Central memory CD4-positive, alpha-beta T cell (primary cell): ENCODE results near the gene ELF1.
"Not testable (repeated sequence)": the region's sequence is repeated elsewhere in the genome, so short reads cannot be mapped to it uniquely, and the experiment has no call there.

Experiments
- DNase-seq: peaks from one replicate; pipeline ENCODE4 v3.0.0; 2022

The ELF1 gene

DNA sequence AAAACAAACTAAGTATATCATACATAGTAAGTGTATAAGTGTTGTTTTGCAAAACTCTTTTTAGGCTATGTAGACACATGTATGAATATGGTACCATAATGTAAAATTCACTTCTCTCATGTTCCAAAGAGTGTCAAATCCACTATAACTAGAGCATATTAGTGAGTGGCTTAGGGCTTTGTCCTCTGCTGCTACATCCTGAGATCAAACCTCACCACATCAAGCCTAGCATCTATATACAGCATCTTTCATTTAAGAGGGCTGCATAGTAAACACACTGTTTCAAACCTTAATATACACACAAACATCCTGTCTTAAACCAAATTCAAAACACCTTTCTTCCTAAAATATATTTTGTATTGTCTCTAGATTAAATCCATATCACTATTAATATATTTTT is 38.7 kb downstream of the ELF1 start:
- DNase-seq = peak; percentile 55

DNA sequence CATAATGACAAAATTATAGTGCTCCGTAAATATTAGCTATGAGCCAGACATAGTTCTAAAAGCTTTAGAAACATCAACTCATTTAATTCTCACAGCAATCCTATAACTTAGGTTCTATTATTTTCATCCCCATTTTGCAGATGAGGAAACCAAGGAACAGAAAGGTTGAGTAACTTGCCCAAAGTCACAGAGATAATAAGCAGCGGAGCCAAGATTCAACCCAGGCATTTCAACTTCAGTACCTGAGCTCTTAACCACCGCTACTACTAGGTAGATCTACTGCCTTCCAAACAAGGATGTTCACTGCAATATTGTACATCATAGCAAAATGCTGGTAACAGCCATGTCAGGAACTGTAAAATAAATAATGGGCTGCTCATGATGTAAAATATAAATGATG is 39.9 kb downstream of the ELF1 start:
- no peak for DNase-seq

DNA sequence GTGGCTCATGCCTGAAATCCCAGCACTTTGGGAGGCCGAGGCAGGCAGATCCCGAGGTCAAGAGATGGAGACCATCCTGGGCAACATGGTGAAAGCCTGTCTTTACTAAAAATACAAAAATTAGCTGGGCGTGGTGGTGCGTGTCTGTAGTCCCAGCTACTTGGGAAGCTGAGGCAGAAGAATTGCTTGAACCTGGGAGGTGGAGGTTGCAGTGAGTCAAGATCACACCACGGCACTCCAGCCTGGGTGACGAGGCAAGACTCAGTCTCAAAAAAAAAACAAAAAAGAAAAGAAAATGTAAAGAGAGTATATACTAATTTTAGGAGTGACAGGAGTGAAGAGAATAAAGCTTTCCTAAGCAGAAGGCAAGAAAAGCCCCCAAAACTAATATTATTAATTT is 41.0 kb downstream of the ELF1 start:
- DNase-seq = not testable (repeated sequence)

DNA sequence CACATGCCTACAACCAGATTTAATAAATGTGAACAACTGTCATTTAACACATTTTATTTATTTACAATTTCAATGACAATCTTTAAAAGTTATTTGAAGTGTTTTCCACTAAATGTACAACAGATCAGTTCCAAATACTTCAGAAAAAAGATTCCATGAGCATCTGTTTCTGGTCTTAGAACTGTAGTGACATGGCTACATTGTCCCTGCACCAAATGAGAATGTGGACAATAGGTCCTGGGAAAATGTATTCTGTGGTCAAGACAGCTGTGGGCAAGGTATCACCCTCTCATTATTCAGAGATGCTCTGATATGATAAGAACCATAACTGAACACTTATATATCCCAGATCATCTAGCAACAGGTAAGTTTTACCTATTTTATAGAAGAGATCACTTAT is 43.7 kb downstream of the ELF1 start:
- no peak for DNase-seq

DNA sequence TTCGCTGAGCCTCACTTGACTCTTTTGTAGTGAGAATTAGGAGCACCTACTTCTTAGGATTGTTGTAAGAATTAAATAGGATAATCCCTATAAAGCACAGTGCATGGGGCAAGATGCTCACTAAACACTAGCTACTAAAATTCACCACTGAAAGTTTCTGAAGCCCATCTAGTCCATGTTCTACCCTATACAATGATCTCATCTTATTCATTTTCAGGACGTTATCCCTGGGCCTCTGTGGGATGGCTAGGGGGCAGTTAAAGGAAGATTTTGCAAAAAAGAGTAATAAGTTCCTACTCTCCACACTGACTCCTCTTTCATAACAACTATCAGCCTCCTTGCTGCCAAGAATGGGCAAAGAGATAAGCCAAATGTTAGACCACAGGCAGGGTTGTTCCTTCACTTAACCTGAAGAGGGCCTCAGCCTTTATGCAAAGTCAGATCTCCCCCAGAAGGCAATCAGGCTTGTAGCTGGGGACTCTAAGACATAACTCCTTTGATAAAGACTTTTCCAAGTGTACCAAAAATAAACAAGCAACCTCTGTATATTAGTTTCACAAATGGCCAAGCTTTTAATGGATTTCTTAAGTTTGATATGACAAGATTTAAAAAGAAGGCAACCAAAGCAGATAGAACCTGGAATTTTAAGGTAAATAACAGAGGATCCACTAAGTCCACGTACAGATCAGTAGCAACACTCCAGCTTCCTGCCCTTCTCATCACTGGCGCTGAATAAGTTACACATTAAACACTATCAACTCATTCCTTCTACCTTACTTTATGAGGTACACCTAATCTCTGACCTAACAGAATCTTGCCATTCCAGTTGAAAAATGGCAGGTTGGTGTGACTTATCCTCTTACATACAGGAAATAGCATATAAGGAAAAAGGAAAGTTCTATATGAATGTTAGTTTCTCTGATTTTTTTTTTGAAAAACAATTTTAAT is 44.4 kb downstream of the ELF1 start:
- DNase-seq = peak; percentile 54

DNA sequence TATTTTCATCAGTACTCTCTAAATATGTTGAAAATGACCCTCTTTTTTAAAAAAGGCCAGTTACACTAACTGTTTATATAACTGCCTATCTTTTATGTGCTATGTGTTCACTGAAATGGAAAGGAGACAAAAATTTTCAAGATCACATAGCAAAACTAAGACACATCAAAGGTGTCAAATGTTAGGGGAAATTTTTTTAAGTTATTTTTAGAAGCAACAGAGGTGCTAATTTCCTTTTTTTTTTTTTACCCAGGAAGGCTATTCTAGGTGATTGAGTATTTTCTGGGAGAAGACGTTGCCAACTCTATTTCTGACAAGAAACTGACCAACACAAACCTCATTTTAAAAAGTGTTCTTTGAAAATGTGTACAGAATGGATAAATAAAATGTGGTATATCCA is 45.7 kb downstream of the ELF1 start:
- DNase-seq = no peak

DNA sequence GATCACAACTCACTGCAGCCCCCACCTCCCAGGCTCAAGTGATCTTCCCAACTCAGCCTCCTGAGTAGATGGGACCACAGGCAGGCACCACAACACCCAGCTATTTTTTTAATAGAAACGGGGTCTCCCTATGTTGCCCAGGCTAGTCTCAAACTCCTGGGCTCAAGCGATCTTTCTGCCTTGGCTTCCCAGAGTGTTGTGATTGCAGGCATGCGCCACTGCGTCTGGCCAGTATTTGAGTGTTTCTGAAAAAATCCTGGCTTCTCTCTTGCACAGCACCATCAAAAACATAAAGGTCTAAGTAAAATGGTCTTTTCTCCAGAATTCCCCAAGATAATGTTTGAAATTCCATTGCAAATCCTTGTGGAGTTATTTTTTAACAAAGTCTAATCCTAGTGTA is 47.8 kb downstream of the ELF1 start:
- DNase-seq = no peak

DNA sequence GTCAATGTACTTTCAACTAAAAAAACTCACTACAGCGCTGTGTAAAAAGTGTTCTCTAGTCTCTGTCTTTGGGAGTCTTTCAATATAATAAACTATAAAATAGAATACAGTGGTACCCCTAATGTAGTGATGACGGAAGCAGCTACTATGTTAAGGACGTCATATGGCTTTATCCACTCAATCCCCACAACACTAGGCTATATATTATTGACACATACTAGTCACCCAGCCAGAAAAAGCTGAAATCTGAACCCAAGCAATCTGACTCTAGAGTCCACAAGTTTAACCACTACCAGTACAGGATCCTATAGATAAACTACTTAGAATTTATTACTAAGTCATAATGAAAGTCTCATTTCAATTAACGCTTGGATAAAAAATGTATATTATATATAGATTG is 48.3 kb downstream of the ELF1 start:
- no peak for DNase-seq

DNA sequence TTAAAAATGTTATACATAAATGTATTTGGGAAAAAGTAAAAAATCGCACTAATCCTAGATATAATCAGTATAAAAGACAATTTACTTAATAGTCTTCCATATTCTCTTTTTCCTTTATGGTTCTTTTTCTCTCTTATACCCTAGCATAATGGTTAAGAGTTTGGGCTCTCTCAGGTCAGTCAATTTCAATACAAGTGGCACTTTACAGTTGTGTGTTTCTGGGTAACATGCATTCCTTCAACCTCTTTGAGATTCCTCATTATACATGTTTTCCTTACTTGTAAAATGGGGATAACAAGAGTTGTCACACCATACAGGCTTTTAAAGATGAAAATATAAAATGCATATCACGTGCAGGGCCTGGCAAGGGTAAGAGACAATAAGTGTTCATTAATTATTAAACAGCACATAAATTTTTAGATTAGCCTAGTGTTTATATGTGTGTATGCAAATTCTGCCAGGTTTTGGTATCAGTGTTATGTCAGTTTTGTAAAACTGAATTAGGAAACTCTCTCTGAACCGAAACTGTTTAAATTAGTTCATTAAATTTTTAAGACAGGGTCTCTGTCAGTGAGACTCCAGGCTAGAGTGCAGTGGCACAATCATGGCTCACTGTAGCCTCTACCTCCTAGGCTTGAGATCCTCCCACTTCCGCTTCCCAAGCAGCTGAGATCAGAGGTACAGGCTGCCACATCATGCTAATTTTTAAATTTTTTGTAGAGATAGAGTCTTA is 49.8 kb downstream of the ELF1 start:
- DNase-seq = no peak

DNA sequence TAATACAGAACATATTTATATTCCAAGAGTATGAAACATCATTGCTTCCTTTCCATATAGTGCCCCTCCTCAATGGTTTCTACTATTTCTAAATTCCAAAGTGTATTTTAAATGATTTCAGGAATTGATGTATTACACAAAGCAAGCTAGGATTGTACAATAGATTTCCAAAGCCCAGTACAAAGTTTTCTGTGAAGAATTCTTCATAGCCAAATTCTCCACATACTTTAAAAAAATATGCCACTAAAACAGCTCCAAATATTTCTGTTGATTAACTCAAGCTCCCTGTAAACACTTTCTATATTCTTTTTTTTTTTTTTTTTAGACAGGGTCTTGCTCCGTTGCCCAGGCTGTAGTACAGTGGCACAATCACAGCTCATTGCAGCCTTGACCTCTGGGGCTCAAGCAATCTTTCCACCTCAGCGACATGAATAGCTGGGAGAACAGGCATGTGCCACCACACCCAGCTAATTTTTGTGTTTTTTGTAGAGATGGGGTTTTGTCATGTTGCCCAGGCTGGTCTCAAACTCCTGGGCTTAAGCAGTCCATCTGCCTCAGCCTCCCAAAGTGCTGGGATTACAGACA is 50.6 kb downstream of the ELF1 start:
- no peak for DNase-seq

DNA sequence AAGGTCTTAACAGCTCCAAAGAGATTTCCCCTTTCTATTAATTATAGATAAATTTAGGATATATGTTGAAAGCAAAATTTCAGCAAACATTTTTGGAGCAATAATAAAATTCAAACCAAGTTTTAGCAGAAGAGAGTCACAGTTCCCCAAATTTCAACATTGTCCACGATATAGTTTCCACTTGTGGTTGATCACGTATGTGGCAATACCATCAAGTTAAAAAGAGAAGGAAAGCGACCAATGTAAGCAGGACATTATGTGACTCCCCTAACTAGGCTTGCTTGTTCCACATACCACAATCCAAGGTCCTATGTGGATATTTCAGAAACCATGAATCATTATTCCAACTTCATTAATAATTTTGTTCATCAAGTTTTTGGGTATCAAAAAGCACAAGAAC is 52.8 kb downstream of the ELF1 start:
- no peak for DNase-seq

DNA sequence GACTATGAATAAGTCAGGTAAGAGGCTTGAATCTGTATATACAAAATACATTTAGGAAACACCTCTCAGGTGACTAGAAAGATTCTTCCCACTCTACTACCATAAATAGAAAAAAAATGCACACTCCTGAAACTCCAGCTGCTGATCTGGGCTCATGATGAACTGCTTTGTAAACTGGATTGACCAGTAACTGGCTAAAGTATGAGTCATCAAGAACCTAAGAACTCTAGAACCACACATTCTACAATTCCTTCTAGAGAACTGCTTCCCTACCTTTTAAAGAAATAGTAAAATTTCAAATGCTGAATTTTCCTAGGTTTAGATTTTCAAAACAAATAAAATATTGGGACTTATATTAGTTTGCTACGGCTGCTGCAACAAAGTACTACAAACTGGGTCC is 55.2 kb downstream of the ELF1 start:
- no peak for DNase-seq

DNA sequence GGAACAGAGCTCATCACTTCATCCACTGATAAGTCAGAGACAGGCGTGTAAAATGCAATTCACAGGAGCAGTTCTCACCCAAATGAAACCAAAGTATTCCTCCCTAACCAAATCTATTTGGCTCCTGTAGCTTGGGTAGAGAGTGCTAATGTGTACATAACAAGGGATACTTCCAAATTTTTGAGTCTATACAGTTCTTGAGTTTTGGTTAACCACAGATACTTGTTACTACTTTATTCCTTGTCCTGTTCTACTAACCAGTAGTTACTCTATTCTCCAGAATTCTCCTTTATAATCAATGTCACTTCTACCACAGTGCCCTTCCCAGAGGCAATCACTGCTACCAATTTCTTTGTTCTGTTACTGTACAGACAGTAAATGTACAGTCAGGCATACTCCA is 57.3 kb downstream of the ELF1 start:
- no peak for DNase-seq

DNA sequence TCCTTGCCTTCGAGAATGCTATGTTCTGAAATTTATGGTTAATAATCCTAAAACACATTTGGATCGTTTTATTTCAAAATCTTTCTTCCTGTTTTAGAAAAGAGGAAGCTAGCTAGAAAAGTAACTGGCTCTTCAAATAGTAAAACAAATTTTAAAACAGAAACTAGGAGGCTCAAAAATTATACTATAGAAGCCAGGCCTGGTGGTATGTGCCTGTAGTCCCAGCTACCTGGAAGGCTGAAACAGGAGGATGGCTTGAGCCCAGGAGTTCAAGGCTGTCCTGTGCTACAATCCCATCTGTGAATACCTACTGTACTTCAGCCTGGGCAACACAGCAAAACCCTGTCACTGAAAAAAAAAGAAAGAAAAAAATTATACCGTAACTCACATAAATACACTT is 57.9 kb downstream of the ELF1 start:
- DNase-seq = no peak

DNA sequence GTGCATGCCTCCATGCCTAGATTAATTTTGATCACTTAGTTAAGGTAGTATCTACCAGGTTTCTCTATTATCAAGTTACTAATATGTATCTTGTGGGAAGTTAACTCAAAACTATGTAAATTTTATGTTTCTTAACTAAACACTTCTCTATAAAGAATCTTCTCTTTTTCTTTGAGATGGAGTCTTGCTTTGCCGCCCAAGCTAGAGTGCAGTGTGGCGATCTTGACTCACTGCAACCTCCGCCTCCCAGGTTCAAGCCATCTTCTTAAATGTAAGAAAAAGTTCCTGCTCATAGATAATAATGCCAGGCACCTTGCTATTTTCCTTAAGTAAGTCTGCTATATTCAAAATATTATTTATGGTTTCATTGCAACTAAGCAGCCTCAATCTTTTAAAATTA is 58.4 kb downstream of the ELF1 start:
- DNase-seq = no peak

DNA sequence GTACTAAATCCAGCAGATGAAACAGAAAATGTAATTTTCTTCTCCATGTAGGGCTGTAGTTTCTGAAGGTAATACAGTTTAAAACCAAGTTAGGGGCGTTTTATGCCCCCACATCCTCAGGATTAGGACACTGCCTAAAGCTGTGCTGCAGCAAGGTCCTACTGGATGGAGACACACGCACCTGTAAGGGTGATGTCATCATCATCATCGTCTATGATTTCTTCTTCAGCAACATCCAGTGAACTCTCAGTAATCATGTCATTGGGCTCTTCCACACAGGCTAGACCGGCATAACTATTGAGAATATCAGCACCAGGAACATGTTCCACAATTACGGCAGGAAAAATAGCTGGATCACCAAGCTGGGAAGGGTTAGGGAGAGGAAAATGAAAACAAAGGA is 60.5 kb downstream of the ELF1 start:
- no peak for DNase-seq

DNA sequence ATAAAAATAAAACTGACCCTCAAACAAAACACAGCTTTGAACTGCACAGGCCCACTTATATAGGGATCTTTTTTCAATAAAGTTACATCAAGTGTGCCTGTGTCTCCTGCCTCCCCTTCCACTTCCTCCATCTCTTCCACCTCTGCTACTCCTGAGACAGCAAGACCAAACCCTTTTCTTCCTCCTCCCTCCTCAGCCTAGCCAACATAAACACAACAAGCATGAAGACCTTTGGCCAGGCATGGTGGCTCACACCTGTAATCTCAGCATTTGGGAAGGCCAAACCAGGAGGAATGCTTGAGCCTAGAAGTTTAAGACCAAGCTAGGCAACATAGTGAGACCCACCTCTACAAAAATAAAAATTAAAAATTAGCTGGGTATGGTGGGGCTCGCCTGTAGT is 72.6 kb downstream of the ELF1 start:
- no peak for DNase-seq

DNA sequence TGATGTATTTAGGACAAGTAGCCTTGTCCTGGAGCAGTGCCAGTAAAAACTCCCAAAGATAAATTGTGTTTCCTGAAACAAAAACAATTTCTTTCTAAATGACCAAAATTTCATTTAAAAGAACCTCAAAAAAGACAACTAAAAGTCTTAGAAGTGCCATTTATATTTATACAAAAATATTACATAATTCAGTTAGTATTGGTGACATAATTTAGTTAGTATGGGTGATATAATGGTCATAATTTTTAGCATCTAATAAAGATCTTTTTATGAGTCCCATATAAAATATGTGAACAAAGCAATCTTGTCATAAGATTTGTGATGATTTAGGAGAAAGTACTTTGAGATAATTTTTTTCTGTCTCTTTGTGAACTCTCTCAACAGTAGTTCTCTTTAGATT is 76.0 kb downstream of the ELF1 start:
- no peak for DNase-seq

DNA sequence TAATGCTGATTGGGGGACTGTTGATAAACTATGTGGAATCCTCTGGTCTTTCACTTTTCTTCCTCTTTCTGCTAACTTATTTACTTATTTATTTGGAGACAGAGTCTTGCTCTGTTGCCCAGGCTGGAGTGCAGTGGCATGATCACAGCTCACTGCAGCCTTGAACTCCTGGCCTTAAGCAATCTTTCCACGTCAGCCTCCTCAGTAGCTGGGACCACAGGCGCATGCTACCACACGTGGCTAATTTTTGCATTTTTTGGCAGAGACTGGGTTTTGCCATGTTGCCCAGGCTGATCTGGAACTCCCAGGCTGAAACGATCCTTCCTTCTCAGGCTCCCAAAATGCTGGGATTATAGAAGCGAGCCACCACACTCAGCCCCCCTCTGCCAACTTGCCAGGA is 77.5 kb downstream of the ELF1 start:
- no peak for DNase-seq

DNA sequence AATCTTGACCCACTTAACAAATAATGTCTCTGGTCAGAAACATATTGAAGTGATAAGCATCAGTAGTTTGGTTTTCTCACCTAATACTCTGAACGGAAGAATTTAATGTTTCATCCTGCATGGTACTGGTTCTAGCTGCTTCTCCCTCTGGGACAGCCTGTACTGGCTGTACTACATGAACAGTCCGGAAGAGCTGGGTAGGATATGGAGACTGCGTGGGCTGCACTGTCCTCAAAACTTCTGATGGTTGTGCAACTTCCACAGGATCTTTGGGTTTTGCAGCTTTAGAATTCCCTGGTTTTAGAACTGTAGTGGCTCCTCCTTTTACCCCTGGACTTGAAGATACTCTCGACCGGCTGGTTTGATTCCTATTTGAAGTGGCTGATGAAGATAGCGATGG is 78.3 kb downstream of the ELF1 start:
- DNase-seq = no peak

DNA sequence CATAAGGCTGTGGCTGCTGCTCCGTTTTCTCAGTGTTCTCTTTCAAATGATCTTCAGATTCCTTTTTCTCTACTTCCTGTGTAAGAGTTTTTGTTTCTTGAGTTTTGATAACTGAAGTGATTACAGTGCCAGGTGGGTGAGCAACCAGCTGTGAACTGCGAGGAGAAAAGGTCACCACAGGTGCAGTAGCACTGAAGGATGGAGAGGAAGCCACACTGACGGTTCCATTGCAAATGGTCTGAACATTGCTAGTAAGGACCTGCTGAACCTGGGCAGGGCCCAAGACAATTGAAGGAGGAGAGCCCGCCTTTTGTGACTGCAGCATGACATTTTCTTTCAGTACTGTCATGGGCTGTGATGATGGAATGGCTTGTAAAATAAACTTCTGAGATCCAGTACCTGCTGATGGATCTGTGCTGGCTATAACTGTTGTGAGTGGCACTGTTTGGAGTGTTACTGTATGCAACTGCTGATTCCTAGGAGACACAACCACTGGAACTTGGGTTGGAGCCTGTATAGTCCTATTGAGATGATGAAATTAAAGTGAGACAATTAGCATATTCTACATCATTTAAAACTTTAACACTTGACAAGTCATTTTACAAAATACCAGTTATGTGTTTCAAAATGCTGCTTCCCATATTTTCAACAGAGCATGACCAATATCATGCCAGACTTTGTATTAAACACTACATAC is 85.5 kb downstream of the ELF1 start:
- DNase-seq = no peak

DNA sequence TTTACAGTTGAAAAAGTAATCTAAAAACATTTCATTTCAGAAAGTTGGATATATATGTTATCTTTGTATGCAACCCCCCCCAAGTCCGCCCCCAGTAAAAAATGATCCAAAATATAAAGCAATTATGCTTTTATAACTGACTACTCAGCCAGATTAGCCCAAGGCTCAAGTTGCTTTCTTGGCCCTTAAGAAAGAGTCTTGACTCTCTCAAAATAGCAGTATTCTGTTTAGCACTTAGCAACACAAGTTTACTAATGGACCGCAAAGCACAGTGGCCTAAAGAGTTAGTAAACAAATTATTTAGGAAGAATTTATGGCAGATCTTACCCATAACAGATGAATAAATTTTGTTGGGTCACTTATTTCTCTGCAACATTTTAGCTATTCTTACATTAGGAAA is 86.9 kb downstream of the ELF1 start:
- DNase-seq = no peak

DNA sequence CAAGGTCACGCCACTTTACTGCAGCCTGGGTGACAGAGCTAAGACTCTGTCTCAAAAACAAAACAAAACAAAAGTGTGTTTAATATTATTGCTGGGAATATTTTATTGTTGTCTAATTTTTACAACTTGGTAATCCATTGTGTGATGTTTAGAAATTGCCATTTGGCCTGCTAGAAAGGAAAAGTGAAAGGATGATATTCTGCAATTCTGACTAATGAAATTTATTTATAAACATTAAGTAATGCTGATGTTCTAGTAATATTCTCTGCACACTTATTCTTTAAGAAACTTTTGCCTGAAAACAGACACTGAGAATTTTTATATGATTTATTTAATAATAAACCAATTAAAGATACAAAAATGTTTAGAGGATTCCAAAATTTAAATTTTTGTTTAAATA is 87.4 kb downstream of the ELF1 start:
- DNase-seq = no peak
